PC-3 (cell line): ENCODE results near the gene SLC38A10. TPM values are rescaled to one million over a fixed set of nuclear protein-coding genes. Genes with fewer than 3 reads are reported as not detected.
A peak's percentile ranks its signal among the peaks of the same experiment; 100 is the strongest.

Source experiments
- ATAC-seq: fragments of 200-7000 bp; cut with Tn5 transposase; 2 replicates; pipeline ENCODE4 v1.9.1; 2020; ENCODE audit warnings: mild to moderate bottlenecking, moderate library complexity
- BruUV-seq: library from RNA; stranded (reverse); fragments of 400-500 nt; replicated peaks from 2 replicates; lab custom pipeline; 2021; lab: Mats Ljungman, UMichigan
- CTCF ChIA-PET: fragments of 300-600 bp; sonication (Branson Sonifier 250); formaldehyde crosslinking; loops from one replicate; lab custom pipeline; 2022; ENCODE audit warnings: antibody characterized with exemption; lab: Charles Lee
- POLR2A ChIA-PET: fragments of 300-600 bp; sonication (Branson Sonifier 250); formaldehyde crosslinking; loops from one replicate; lab custom pipeline; 2022; ENCODE audit warnings: antibody characterized with exemption; ENCODE audit not compliant: unreplicated experiment; lab: Charles Lee
- DNase-seq: peaks from one replicate; pipeline ENCODE4 v3.0.0-alpha.2; 2015
- H2AFZ ChIP-seq: fragments of 300-600 bp; sonication (generic); 2 replicates; pipeline ENCODE4 v1.6.0; 2016; ENCODE audit warnings: antibody characterized with exemption, low read length
- H3F3A ChIP-seq: fragments of 300-600 bp; sonication (generic); one replicate; pipeline ENCODE4 v1.6.0; 2017; ENCODE audit warnings: antibody characterized with exemption, low read length, control low read depth, mild to moderate bottlenecking; ENCODE audit not compliant: unreplicated experiment
- H3K27ac ChIP-seq: fragments of 300-600 bp; sonication (generic); 2 replicates; pipeline ENCODE4 v1.5.1; 2016; ENCODE audit warnings: mild to moderate bottlenecking, low read length
- H3K27me3 ChIP-seq: fragments of 300-600 bp; sonication (generic); 2 replicates; pipeline ENCODE4 v1.6.1; 2016; ENCODE audit warnings: low read length, mixed read lengths
- H3K36me3 ChIP-seq: fragments of 300-600 bp; sonication (generic); 2 replicates; pipeline ENCODE4 v1.6.1; 2016; ENCODE audit warnings: low read depth, mixed run types, low read length, mixed read lengths
- H3K4me1 ChIP-seq: fragments of 300-600 bp; sonication (generic); 2 replicates; pipeline ENCODE4 v1.5.1; 2016; ENCODE audit warnings: low read length; ENCODE audit not compliant: insufficient read depth
- H3K4me2 ChIP-seq: fragments of 300-600 bp; sonication (generic); 2 replicates; pipeline ENCODE4 v1.6.0; 2016; ENCODE audit warnings: low read length
- H3K4me3 ChIP-seq: fragments of 300-600 bp; sonication (generic); 2 replicates; pipeline ENCODE4 v1.5.1; 2016; ENCODE audit warnings: mild to moderate bottlenecking, low read length, mixed read lengths
- H3K79me2 ChIP-seq: fragments of 300-600 bp; sonication (generic); 2 replicates; pipeline ENCODE4 v1.6.1; 2017; ENCODE audit warnings: low read length, mixed read lengths
- H3K9ac ChIP-seq: fragments of 300-600 bp; sonication (generic); 2 replicates; pipeline ENCODE4 v1.6.0; 2016; ENCODE audit warnings: mild to moderate bottlenecking, low read length
- H3K9me2 ChIP-seq: fragments of 300-600 bp; sonication (generic); replicated peaks from 2 replicates; pipeline ENCODE4 v1.6.1; 2016; ENCODE audit warnings: mixed run types, low read length, mixed read lengths
- H3K9me3 ChIP-seq: fragments of 300-600 bp; sonication (generic); 2 replicates; pipeline ENCODE4 v1.6.1; 2016; ENCODE audit warnings: low read length, mixed read lengths
- H4K20me1 ChIP-seq: fragments of 300-600 bp; sonication (generic); 2 replicates; pipeline ENCODE4 v1.6.1; 2016; ENCODE audit warnings: low read length, mixed read lengths
- EZH2 ChIP-seq: fragments of 300-600 bp; sonication (generic); IDR thresholded peaks from one replicate; pipeline ENCODE4 v1.6.1; 2017; ENCODE audit warnings: antibody characterized with exemption, mild to moderate bottlenecking, low read length; ENCODE audit not compliant: unreplicated experiment
- EZH2phosphoT487 ChIP-seq: fragments of 300-600 bp; sonication (generic); IDR thresholded peaks from 2 replicates; pipeline ENCODE4 v1.6.1; 2018; ENCODE audit warnings: mild to moderate bottlenecking, antibody characterized with exemption, low read length, borderline replicate concordance
- intact Hi-C: fragments of 100-400 bp; cut with micrococcal nuclease; formaldehyde crosslinking; loops from 2 replicates; pipeline ENCODE4 v1.9.0; 2023
- total RNA-seq: library from RNA; depleted of rRNA; stranded (reverse); fragments of >200 nt; gene quantifications from 2 replicates; pipeline ENCODE4 v1.2.3, GENCODE V29; 2014
- TF ChIP-seq, protein P1 (sequence below): fragments of 300-600 bp; sonication (generic); conservative IDR thresholded peaks from 2 replicates; pipeline ENCODE4 v1.5.1; 2017; ENCODE audit warnings: antibody characterized with exemption, low read depth, mild to moderate bottlenecking, low read length

Gene SLC38A10
- total RNA-seq, 1 experiment from 2014 or later, result 77.8 TPM

DNA sequence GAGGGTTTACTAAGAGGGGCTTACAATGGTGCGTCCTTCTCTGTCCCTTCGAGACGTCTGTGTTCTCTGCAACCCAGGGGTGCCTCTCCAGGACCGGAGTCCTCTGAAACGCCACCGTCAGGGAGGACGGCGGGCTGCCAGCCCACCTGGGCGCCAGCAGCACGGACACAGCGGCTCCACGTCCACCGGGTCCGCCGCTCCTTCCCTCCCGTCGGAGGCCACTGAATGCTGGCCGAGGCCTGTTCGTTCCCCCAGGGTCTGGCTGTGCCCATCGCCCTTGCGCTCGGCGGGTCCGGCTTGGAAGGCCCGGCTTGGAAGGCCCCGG is 56.7 kb downstream of the SLC38A10 start:
- H3K9me2 ChIP-seq, result no peaks in the 10 kb centered on the region
- DNase-seq (no peak), ATAC-seq (peak; percentile 0; the same call in 1 of the 2 replicates)
- H2AFZ ChIP-seq, result peak overlapping the region; percentile 79
- H3K27ac ChIP-seq, result no peak overlapping the region
- no peaks in the 10 kb centered on the region; the same call in 1 of the 2 replicates for H3K36me3 ChIP-seq
- H4K20me1 ChIP-seq, result no peaks in the 10 kb centered on the region
- peak overlapping the region; percentile 80 for H3K9ac ChIP-seq
- no peaks in the 10 kb centered on the region for H3K9me3 ChIP-seq
- CTCF ChIA-PET, result interaction anchor here (0.8 to 1.0 kb wide), 2 partner anchors 16 to 246 kb away, joined by 3 read pairs; partner anchors contain the start of gene CEP131
- POLR2A ChIA-PET, result interaction anchor here (0.5 to 1.0 kb wide), 4 partner anchors 15 to 183 kb away, joined by 3 to 4 read pairs (median 3); partner anchors contain the start of gene SLC38A10
- H3K4me1 ChIP-seq, result peaks cover 18% of the 10 kb centered on the region; the same call in 1 of the 2 replicates
- H3F3A ChIP-seq, result no peaks in the 10 kb centered on the region
- H3K79me2 ChIP-seq, result peaks cover 45% of the 10 kb centered on the region
- BruUV-seq, result no TSS peak
- intact Hi-C loops, result loop anchor here (1.0 kb wide), 1 partner anchor 15 kb away; no protein-coding TSS in a partner anchor
- H3K4me2 ChIP-seq, result peak overlapping the region; percentile 90
- H3K27me3 ChIP-seq, result no peaks in the 10 kb centered on the region
- TF ChIP-seq EZH2, result no peak
- TF ChIP-seq EZH2phosphoT487, result no peak
- TF ChIP-seq, protein P1, sequence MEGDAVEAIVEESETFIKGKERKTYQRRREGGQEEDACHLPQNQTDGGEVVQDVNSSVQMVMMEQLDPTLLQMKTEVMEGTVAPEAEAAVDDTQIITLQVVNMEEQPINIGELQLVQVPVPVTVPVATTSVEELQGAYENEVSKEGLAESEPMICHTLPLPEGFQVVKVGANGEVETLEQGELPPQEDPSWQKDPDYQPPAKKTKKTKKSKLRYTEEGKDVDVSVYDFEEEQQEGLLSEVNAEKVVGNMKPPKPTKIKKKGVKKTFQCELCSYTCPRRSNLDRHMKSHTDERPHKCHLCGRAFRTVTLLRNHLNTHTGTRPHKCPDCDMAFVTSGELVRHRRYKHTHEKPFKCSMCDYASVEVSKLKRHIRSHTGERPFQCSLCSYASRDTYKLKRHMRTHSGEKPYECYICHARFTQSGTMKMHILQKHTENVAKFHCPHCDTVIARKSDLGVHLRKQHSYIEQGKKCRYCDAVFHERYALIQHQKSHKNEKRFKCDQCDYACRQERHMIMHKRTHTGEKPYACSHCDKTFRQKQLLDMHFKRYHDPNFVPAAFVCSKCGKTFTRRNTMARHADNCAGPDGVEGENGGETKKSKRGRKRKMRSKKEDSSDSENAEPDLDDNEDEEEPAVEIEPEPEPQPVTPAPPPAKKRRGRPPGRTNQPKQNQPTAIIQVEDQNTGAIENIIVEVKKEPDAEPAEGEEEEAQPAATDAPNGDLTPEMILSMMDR, result no peak
- peak overlapping the region; percentile 77 for H3K4me3 ChIP-seq

DNA sequence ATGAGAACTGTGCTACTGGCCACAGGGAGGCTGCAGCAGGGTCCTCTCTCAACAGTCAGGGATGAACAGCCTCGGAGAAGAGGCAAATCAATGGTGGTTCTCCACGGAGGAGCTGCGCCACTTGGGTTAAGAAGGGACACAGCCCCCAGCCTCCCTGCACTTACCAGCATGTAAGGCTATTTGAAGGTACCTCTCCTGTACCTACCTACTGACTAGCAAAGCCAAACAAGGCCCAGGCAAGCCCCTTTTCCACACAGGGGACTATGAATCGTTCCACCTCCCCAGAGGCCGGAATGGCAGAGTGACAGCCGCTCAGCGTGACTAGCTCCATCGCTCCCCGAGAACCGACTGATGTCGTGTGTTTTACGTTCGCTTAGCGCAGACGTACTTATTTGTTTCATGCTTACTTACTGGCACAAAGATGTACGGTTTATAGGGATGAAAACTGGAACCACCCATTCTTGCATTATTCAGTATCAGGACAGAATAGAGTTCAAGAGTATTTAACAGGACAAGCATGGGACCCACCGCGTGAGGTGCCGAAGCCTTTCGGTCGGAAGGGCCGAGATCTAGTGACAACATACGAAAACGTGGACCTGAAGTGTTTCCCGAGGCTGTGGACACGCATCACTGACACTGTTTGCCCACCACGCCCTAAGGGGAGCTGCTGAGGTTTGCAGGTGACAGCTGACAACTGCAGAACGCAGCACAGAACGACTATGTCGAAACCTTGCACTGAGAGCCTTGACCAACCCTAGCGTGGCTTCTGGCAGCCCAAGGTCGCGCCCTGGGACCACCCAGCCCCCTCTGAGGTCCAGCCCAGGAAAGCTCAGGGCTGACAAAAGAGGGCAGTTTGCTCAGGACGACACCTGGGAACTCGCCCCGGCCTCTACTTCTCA is 57.3 kb downstream of the SLC38A10 start:
- BruUV-seq, result TSS peak; percentile 54
- ChIA-PET CTCF (interaction anchor here (0.8 kb wide), 1 partner anchor 15 kb away, joined by 3 read pairs; the partner anchor contains the start of gene CEP131), POLR2A (no interaction called here)
- intact Hi-C loops, result loop anchor here (1.0 kb wide), 1 partner anchor 15 kb away; no protein-coding TSS in a partner anchor
- Histone ChIP-seq H4K20me1 (no peaks in the 10 kb centered on the region), H3F3A (no peaks in the 10 kb centered on the region), H3K79me2 (peaks cover 45% of the 10 kb centered on the region), H3K4me2 (peak overlapping the region; percentile 90), H3K9me2 (no peaks in the 10 kb centered on the region), H2AFZ (peak overlapping the region; percentile 79), H3K9me3 (no peaks in the 10 kb centered on the region), H3K36me3 (no peaks in the 10 kb centered on the region; the same call in 1 of the 2 replicates), H3K27me3 (no peaks in the 10 kb centered on the region), H3K9ac (peak overlapping the region; percentile 80), H3K4me1 (peaks cover 18% of the 10 kb centered on the region; the same call in 1 of the 2 replicates), H3K4me3 (peak overlapping the region; percentile 77), H3K27ac (no peak overlapping the region)
- DNase-seq, result peak; percentile 36
- no peak for TF ChIP-seq EZH2
- TF ChIP-seq, protein P1, result no peak
- no peak for TF ChIP-seq EZH2phosphoT487
- ATAC-seq, result peak; percentile 3; the same call in 1 of the 2 replicates
